IPS-NIHi7 (cell line): ENCODE results near the gene DCLK1.

Experiments used
- DNase-seq: peaks from one replicate; pipeline ENCODE4 v3.0.0; 2012; ENCODE audit warnings: mixed read lengths; ENCODE audit errors: extremely low spot score

The DCLK1 gene

DNA sequence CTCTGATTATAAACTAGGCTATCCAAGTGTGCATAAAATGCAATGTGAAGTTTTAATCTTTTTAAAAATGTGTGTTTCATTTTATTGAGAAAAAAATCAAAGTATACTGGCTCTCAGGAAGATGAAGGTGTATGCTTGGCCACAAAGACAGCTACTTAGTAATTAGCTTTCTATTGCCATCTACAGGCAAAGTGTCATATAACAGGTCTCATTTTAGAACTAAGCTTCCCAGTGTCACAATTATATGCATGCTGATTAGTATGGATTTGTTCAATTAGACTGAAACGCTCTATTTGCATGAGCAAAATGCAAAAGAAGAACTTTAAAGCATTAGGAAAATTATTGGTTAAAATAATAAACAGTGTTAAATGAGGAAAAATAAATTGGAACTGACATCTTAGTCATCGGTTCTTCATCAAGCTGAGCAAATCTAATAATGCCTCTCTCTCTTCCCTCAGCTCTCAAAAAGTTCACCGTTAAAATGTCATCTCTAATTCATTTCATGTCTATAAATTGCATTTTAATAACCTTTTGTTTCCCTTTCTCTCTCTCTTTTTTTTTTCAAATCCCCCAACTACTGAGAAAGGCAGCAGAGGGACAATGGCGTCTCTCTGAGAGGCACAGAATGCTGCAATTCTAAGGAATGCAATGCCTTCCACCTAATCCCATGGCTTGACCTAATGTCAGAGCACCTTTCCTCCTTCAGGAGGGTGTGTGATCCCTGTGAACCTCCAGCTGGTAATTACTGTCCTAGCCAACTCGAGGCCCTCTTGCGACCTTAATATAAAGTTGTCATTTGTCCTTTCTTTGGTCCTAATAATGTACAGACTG, 341.6 kb downstream of the DCLK1 start:
- DNase-seq: no peak

DNA sequence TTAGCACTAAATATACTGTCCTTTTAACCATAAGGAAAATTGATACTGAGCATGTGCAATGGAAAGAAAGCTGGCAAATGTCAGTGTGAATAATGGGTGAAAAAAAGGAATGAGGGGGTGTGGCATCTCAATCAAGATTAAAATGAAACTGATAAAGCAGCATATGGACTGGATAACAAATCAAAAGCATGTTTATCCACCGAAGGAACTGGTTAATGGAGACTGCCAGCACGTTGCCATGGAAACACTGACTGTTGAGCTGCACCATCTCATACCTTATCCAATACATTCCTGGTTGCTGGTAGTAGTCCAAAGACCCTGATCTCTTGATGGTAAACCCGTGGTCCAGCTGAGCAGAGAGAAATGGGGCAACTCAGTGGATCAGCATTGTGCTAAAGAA, 343.2 kb downstream of the DCLK1 start:
- DNase-seq: no peak

DNA sequence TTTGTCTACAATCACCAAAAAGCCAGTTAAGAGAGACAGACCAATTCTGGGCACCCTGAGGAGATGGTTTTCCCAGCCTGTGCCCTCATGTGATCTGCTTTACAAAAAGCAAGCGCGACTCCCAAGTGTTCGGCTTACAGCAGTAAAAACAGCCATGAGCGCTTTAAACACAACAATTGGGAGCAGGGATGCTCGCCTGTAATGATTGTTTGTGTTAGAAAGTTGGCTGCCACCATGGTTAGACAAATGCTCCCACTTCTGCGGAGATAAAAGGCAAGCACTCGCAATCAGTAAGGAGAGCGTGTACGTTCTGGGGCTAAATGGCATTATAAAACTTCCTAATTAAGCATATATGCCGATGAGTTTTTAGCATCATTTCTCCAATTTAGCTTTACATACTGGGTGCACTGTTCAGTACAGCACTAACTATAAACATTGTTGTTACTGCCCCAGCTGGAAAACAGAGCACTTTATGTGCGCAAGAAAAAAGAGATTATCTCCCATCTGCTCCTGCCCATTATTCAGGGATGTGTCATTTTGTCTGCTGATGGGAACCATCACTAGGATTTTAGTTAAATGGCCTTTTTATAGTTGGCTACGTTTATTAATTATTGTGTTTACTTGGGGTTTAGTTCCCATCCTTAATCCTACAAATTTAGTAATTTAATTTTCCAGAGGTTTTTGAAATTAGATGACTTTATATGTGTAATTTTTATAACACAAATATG, 345.4 kb downstream of the DCLK1 start:
- no peak for DNase-seq

DNA sequence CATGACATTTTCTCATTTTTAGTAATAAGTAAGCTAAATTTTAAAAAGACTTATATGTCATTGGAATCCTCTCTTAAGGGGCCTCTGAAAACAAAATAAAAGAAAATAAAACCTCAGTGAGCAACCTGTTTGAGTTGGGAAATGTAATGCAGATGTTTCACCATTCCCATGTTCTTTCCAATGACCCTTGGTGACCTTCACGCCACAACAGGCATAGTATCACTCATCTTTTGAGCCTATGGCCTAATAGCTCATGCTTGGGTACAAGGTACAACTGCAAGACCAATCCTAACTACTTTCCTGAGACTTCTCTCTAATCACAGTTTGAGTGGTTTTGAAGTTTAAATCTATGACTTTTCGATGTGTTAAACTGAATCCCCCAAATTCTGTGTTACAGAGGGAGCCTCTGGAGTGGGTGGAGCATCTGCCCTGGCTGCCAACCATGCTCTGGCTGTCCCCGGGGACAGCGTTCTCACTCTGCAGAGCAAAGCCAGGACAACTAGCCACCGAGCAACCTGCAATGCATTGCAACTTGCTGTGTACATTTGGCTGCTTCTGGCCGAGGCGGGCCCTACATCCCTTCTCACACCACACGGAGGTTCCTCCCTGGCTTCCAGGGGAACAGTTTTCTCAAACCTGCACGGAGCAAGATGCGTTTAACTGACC, 346.8 kb downstream of the DCLK1 start:
- DNase-seq: no peak

DNA sequence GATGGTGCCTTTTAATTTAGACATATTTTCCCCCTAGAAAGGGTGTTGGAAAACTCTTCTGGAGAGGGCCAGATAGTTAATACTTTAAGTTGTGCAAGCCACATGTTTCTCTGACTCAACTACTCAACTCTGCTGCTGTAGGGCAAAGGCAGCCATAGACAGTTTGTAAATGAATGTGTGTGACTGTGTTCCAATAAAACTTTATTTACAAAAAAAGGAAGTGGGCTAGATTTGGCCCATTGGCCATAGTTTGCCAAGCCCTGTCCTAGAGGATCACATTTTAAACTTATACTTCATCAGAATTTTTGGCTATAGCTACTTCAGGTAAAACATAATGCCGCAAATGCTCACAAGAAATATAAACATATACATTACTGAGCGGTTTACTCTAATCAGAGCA, 348.4 kb downstream of the DCLK1 start:
- no peak for DNase-seq

DNA sequence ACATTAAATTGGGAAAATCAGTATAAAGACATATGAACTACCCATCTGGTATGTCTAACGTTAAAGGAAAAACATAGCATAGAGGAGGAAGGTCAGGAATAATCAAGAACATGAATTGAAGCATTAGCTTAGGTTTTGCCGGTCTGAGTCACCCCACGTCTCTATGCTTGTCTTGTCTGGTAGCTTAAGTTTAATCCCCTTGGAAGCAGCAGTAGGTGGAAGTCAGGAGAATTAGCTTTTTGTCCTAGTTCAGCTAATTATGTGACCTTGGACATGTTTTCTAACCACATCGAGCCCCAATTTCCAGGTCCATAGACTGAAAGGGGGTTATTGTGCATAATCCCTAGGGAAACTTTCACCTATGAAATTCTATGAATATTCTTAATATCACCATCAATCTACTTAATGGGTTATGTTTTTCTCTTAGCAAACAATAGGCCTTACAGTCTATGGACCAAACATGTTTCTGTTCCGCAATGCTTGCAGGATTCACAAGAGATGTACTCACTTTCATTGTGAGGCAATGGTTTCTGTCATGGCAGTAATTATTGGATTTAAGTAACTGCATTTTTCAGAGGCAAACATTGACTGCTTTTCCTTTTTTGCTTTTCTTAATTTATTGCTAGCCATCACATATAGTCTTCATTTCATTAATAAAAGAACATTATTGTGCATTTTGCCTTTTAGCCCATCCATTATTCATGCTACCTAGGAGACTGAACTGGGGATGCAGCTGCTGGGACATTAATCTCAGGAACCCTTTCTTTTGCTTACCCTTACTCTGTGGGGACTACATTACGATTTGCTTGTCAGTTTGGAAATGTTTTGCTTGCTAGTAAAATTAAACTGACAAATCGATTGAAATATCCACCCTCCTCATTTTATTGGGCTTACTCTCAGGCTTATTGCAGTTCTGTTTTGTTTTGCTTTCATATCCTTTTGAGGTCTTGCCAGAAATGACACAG, 349.9 kb downstream of the DCLK1 start:
- DNase-seq: no peak

DNA sequence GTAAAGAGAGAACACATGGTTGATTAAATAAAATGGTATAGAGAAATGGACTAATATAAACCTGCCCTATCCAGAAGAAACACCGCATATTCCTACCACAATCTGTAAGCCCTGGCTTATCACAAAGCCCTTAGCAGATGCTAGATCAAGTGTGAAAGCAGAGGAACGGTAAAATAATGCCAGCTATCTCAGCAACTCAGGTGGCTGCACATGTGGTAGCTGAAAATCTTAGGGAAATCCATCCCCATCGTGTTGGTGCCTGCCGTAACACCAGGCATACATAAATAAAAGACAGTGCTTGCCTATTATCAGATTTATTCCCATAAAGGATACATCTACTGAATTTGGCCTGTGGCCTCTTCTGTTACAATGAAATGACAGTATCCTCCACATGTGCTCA, 350.6 kb downstream of the DCLK1 start:
- DNase-seq: no peak

DNA sequence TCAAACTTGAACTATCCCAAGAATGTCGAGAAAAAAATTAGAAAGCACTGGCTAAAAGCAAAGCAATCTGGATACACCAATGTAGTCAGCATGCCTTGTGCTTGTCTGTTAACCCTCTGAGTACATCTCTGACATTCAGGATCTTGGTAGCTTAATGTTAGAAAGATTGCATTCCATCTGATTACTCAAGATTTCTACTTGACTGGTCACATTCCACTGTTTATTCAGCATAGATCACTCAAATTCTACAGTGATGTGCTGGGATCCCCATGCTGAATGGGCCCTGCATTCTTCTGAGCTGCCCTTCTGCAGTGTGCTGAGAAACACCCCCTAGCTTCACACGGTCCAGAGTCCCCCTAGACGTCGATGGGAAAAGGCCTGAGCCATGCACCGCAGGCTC, 359.3 kb downstream of the DCLK1 start:
- DNase-seq: peak; percentile 32

DNA sequence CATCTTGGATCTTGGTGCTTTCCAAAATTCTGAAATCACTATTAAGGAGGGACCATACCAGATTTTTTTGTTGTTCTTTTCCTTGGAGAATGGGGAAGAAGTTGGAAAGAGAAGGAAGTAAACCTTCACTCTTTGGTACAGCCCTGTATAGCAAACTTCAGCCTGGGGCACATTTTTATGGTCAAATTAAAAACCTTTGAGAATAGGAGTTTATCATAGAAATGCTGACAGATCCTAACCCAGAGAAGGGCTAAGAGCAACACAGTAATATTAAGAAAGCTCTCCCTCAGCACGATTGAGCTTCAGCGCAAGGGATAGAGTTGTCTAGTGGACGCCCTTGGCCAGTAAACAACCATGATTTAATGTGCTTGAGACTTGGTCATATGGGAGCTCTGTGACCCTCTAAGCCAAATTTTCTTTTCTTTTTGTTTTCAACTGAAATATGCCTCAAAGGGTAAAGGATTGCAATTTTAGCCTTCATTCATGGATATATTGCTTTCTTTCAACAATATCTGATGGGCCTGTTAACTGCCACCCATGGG, 360.4 kb downstream of the DCLK1 start:
- no peak for DNase-seq

DNA sequence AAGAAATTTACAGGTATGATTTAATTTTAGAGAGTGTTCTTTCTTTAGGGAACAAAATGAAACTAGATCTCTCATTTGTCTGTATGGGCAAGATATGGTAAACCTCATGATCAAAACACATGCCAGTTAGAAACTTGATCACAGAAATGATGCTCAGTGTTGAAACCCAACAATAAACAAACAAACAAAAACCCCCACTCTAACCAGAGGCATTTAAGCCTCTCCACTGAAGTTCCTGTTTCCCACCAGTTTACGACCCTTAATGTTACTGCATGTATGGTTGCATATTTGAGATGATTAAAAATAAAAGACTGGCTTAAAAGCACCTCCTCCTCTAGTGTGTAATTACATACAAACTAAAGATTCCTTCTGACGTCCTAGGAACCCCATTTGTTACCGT, 361.4 kb downstream of the DCLK1 start:
- DNase-seq: no peak

DNA sequence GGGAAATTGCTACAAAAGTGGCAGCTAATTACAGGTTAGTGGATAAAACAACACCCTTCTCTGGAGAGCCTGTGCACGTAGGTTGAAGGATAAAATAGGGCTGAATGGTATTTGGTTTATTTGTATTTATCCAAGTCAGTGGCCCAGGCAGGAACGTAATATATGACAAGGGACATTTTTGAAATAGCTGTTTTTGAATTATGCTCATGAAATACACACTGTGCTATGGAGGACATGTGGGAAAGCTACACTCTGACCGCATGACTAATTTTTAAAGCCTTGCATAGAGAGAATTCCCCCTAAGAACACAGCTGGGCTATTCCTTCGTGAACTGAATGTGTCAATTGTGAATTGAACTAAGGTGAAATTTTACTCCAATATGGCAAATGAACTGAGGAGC, 362.6 kb downstream of the DCLK1 start:
- no peak for DNase-seq

DNA sequence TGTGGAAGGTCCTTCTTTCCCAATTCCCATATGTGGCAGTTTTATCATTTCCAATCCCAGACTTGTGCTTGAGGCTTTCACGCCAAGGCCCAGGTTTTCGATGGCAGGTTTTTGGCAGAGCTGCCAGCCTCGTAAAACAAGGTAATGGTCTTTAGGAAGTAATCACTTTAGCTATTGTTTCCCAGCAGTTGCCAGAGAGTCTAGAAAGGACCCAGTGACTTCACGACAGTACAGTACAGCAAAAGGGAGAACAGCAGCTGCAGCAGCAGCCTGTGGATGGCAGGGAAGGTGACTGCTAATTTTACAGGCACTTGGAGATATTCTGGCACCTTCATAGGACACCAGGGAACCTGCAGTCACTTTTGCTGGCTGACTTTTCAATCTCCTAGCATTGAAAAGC, 363.1 kb downstream of the DCLK1 start:
- DNase-seq: no peak

DNA sequence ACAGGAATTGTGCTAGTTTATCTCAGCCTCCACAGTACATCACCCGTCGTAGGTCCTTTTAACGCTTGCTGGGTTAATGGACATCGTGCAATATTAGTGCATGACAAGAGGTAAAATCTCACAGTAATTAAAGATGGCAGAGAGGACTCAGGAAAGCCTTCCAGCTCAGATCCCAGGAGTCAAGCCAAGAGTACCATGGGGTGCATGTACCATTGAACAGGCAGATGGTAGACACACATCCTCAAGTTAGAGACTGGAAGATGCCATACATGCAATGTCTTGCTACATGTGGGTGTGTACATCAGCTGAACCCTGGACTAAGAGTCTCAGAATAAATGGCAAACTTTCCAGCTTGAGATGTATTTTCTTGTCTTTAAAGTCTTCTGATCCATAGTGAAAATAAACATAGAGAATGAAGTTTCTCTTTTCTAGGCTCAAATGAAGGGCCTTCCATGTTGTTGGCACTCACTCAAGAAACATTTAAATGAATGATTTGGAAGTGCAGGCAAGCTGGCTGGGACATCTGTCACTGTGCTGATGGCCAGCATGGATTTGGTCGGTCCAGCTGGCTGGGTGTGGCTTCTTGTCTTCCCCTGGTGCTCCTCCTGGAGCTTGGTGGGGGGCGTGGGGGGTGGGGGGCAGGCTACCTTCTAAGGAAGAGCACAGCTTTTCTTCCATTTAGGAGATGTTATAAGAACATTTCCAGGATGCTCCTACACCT, 363.8 kb downstream of the DCLK1 start:
- no peak for DNase-seq

DNA sequence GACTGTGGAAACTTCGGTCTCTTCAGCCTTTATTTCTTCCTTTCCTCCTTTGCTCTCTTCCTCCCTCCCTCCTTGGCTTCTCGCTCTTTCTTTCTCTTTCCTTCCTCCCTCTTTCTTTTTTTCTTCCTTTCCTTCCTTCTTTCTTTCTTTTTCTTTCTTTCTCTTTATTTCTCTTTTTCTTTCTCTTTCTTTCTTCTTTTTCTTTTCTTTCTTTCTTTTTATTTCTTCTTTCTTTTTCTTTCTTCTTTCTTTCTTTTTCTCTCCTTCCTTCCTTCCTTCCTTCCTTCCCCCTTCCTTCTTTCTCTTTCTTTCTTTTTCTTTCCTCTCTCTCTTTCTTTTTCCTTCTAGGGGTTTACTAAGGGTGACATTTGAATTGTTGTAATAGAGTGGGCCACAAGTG, 364.5 kb downstream of the DCLK1 start:
- DNase-seq: no peak

DNA sequence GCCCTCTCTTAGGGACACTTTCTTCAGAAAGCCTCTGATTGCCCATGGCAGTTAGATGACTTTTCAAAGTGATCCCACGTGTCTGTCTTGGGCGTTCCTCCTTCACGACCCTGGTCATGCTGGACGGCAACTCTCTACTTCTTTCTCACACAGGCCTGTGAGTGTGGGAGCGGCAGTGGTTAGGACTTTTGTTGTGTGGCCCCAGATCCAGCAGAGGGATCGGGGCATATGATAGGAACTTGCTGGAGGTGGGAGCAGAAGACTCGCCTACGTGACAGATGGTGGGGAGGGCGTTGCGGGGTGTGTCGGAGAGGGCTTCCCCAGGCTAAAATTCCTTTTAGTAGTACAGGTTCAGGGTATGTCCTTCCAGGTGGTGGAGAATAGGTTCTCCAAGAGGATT, 365.2 kb downstream of the DCLK1 start:
- DNase-seq: no peak

DNA sequence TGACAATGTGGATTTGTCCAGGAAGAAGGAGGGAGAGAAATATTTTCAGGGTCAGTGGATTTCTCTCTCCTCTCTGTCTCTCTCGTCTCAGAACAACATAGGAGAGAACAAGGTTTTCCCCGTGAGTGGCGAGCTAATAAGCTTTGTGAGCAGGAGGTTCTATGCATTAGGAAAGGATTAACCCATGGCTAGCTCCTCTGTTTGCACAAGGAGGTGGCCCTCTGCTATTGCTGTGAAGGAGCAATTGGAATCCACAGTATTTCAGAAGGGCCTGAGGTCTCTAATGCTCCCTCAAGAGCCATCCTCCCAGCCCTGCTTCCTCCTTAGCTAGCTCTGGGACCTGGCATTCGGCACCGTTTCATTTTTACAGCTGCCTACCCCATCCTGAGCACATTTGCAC, 365.8 kb downstream of the DCLK1 start:
- no peak for DNase-seq

DNA sequence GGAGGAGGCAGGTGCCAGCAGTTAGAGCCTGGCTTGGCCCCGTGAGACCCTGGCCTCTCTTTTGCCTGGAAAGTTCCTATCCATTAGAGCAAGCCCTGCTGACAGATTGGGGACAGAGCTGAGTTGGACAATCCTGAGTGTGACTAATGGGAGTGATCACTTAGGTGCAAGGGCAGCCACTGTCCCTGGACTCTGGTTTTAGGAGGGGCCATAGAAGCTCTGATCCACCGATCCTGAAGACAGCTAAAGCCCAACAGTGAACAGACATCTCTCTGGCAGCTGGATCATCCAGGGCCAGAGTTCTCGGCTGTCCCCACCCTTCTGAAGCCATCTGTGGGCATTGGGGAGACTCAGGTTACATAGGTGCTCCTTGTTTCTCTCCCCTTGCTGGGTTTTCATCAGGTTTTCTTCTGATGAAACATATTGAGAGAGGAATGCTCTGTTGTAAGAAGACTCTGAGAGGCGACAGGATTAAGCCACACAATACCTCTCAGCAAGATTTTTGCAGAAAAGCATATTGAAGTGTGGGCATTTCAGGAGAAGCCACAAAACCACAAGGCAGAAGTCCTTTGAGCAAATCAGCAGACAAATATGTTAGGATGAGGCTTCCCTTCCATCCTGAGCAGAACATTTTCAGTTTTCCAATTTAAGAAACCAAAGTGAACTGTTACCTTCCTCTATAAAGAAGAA, 366.7 kb downstream of the DCLK1 start:
- DNase-seq: no peak

DNA sequence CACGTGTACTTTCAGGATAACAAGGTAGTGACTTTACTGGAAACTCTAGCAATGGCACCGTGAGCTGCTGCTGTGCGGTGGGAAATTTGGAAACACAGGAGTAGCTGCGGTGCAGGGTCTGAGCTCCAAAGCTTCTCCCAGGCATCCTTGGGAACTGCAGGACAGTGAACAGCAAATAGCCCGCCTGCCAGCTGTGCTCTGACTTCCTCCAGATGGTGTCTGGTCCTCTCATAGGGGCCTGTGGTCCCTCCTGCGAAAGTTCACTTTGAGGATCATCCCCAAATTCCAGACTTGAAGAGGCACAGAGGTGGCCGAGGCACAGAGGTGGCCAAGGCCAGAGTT, 367.4 kb downstream of the DCLK1 start:
- no peak for DNase-seq

DNA sequence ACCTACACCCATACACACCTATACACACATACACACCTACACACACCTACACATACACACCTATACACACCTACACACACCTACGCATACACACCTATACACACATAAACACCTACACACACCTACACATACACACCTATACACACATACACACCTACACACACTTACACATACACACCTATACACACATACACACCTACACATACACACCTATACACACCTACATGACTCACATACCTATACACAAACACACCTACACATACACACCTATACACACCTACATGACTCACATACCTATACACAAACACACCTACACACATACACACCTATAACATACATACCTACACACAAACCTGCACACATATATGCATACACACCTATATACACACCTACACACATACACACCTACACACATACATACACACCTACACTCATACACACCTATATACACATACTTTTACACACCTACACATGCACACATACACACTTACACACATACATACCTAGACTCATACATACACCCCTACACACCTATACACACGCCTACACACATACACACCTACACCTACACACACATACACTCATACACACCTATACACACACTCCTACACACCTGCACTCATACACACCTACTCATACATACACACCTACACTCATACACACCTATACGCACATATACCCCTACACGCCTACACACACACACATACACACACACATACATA, 368.0 kb downstream of the DCLK1 start:
- no peak for DNase-seq
